MCF 10A (cell line): Measurements from ENCODE around the gene PSMF1. TPM values are rescaled to one million over a fixed set of nuclear protein-coding genes. Genes with fewer than 3 reads are reported as not detected.
A peak's percentile ranks its signal among the peaks of the same experiment; 100 is the strongest.

Experiments
- BruUV-seq: library from RNA; stranded (reverse); fragments of 400-500 nt; replicated peaks from 2 replicates; lab custom pipeline; 2021; lab: Mats Ljungman, UMichigan
- CTCF ChIA-PET: fragments of 300-600 bp; sonication (Branson Sonifier 250); formaldehyde crosslinking; extraction: SDS; loops from one replicate; lab custom pipeline; 2021; ENCODE audit warnings: antibody characterized with exemption, inconsistent platforms; lab: Yijun Ruan, JAX
- POLR2A ChIA-PET: fragments of 300-600, 350-650 bp; sonication (Branson Sonifier 250); formaldehyde crosslinking; extraction: SDS; loops from one replicate; lab custom pipeline; 2020; ENCODE audit warnings: antibody characterized with exemption, inconsistent platforms; lab: Yijun Ruan, JAX
- DNase-seq: peaks from one replicate; pipeline ENCODE4 v3.0.0-alpha.2; 2018; ENCODE audit not compliant: unreplicated experiment
- H3K27ac Mint-ChIP-seq: one replicate; pipeline ENCODE4 v1.8.0; 2022; ENCODE audit warnings: mild to moderate bottlenecking, low read depth, mixed read lengths; ENCODE audit not compliant: unreplicated experiment
- H3K27me3 Mint-ChIP-seq: one replicate; pipeline ENCODE4 v1.8.0; 2022; ENCODE audit warnings: mixed read lengths; ENCODE audit not compliant: insufficient read depth, unreplicated experiment
- H3K36me3 Mint-ChIP-seq: one replicate; pipeline ENCODE4 v1.8.0; 2022; ENCODE audit warnings: mild to moderate bottlenecking, moderate library complexity, mixed read lengths; ENCODE audit not compliant: insufficient read depth, unreplicated experiment
- H3K4me1 Mint-ChIP-seq: one replicate; pipeline ENCODE4 v1.8.0; 2022; ENCODE audit warnings: mixed read lengths; ENCODE audit not compliant: insufficient read depth, unreplicated experiment
- H3K4me3 Mint-ChIP-seq: one replicate; pipeline ENCODE4 v1.8.0; 2022; ENCODE audit warnings: mild to moderate bottlenecking, moderate library complexity, mixed read lengths; ENCODE audit not compliant: unreplicated experiment
- H3K9me3 Mint-ChIP-seq: one replicate; pipeline ENCODE4 v1.8.0; 2022; ENCODE audit warnings: mixed read lengths; ENCODE audit not compliant: unreplicated experiment
- intact Hi-C: fragments of 100-400 bp; cut with micrococcal nuclease; formaldehyde crosslinking; loops from 2 replicates; pipeline ENCODE4 v1.14.1; 2022
- total RNA-seq: library from RNA; stranded (reverse); gene quantifications from 2 replicates; pipeline ENCODE4 v1.2.3, GENCODE V29; 2022
- TF ChIP-seq, protein P1 (sequence below): fragments of 200-600 bp; IDR thresholded peaks from one replicate; pipeline ENCODE4 v1.8.0; 2022; ENCODE audit warnings: antibody characterized with exemption, mild to moderate bottlenecking; ENCODE audit not compliant: unreplicated experiment

Gene PSMF1
- total RNA-seq, 1 experiment from 2014 or later: 207 TPM

DNA sequence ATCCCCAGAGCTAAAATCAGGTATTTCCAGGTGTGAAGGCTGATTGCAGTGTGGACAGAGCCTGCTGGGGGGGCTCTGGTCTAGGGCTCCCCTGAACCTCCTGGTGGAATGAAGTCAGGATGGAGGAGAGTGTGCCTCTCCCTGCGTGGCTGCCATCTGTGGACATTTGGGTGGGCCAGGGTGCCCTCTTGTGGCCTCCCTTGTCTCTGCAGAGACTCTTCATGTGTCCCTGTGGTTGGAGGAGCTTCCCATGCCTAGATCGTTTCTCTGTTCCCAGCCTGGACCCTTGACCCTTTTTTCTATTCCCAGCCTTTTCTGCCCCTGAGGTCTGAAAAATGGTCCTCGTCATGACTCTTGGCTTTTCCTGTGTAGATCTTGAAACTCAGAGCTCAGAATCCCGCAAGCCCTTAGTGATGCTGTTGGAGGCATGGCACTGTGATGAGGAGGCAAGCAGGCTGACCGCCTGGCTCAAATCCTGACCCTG lies 9.9 kb upstream of the PSMF1 start:
- Mint-ChIP-seq H3K36me3 (no peaks in the 10 kb centered on the region), H3K9me3 (no peaks in the 10 kb centered on the region), H3K4me1 (peaks cover 4% of the 10 kb centered on the region), H3K27ac (no peak overlapping the region), H3K4me3 (no peak overlapping the region), H3K27me3 (no peaks in the 10 kb centered on the region)
- peak; percentile 62 for DNase-seq
- ChIA-PET POLR2A (interaction anchor here (0.8 to 1.4 kb wide), 2 partner anchors 9 kb away, joined by 3 to 4 read pairs; no protein-coding TSS in a partner anchor), CTCF (interaction anchor here (0.6 to 5.2 kb wide), 41 partner anchors 8 to 704 kb away, joined by 3 to 52 read pairs (median 4); partner anchors contain the start of gene PSMF1)
- intact Hi-C loops: loop anchor here (1.0 to 2.0 kb wide), 2 partner anchors 104 to 292 kb away; no protein-coding TSS in a partner anchor
- TF ChIP-seq, protein P1, sequence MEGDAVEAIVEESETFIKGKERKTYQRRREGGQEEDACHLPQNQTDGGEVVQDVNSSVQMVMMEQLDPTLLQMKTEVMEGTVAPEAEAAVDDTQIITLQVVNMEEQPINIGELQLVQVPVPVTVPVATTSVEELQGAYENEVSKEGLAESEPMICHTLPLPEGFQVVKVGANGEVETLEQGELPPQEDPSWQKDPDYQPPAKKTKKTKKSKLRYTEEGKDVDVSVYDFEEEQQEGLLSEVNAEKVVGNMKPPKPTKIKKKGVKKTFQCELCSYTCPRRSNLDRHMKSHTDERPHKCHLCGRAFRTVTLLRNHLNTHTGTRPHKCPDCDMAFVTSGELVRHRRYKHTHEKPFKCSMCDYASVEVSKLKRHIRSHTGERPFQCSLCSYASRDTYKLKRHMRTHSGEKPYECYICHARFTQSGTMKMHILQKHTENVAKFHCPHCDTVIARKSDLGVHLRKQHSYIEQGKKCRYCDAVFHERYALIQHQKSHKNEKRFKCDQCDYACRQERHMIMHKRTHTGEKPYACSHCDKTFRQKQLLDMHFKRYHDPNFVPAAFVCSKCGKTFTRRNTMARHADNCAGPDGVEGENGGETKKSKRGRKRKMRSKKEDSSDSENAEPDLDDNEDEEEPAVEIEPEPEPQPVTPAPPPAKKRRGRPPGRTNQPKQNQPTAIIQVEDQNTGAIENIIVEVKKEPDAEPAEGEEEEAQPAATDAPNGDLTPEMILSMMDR: peak; percentile 65
- no TSS peak for BruUV-seq

DNA sequence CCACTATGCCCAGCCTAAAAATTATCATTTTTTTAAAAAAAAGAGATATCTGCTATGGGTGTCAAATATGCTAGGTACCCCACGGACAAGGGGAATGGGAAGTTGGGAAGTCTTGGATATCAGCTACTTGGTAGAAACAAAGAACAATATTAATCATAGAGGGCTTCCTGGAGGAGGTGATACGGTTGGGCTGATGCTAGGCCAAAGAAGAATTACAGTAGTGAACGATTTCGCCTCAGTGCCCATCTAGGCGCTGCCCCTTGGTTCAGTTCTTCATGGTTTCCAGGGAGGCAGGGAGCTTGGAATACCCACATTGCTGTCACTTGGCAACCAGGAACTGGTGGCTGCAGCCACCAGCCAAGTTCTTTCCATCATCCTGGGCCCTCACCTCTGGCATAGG lies 5.5 kb upstream of the PSMF1 start:
- intact Hi-C loops: no loop called here
- ChIA-PET CTCF (interaction anchor here (1.4 kb wide), 1 partner anchor 156 kb away, joined by 4 read pairs; no protein-coding TSS in a partner anchor), POLR2A (no interaction called here)
- DNase-seq: no peak
- no peaks in the 10 kb centered on the region for H3K36me3 Mint-ChIP-seq
- no peak overlapping the region for H3K4me3 Mint-ChIP-seq
- peaks cover 10% of the 10 kb centered on the region for H3K4me1 Mint-ChIP-seq
- BruUV-seq: no TSS peak
- H3K9me3 Mint-ChIP-seq: no peaks in the 10 kb centered on the region
- H3K27ac Mint-ChIP-seq: no peak overlapping the region
- H3K27me3 Mint-ChIP-seq: no peaks in the 10 kb centered on the region
- TF ChIP-seq, protein P1: no peak

DNA sequence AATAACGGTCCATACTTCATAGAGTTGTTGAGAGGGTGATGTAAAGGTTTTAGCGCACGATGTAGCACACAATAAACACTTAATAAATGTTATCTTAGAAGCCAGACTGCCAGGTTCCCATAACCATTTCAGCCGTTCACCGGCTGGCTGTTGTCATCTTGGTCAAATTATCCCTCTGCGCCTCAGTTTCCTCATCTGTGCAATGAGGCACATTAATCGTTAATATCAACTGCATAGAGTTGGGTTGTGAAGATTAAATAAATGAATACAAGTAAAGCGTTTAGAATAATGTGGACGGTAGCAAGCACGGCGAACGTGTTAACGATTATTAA lies 432 bp upstream of the PSMF1 start:
- H3K4me3 Mint-ChIP-seq: peak overlapping the region; percentile 97
- POLR2A ChIA-PET: interaction anchor here (0.6 to 1.8 kb wide), 7 partner anchors 9 to 1352 kb away, joined by 3 to 5 read pairs (median 4); no protein-coding TSS in a partner anchor
- H3K27me3 Mint-ChIP-seq: no peaks in the 10 kb centered on the region
- H3K27ac Mint-ChIP-seq: peak overlapping the region; percentile 96
- TF ChIP-seq, protein P1: no peak
- CTCF ChIA-PET: interaction anchor here (1.4 to 1.6 kb wide), 3 partner anchors 10 to 95 kb away, joined by 5 to 8 read pairs (median 5); no protein-coding TSS in a partner anchor
- no peaks in the 10 kb centered on the region for H3K9me3 Mint-ChIP-seq
- H3K36me3 Mint-ChIP-seq: peaks cover 12% of the 10 kb centered on the region
- DNase-seq: no peak
- H3K4me1 Mint-ChIP-seq: peaks cover 42% of the 10 kb centered on the region
- BruUV-seq: TSS peak; percentile 87
- intact Hi-C loops: no loop called here

DNA sequence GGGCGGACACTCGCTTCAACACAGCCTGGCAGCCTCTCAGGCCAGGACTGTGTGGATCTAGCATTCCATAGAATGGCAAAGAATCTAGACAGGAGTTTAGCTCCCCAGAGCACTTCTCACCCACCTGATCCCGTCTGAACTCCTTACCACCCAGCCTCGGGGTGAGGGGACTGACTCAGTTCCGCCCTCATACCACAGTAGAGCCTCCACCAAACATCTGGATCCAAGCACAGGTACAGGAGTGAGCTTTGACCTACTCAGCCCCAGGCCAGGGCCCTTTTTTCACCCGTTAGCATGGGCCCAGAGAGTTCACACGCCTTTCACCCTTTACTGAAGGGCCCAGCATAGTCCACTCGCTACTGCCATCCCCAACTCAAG lies 715 bp downstream of the PSMF1 start:
- BruUV-seq: no TSS peak
- no peak for DNase-seq
- Mint-ChIP-seq H3K4me1 (peaks cover 45% of the 10 kb centered on the region), H3K27ac (peak overlapping the region; percentile 96), H3K9me3 (no peaks in the 10 kb centered on the region), H3K27me3 (no peaks in the 10 kb centered on the region), H3K36me3 (peaks cover 12% of the 10 kb centered on the region), H3K4me3 (peak overlapping the region; percentile 97)
- ChIA-PET POLR2A (interaction anchor here (0.6 to 2.0 kb wide), 16 partner anchors 13 to 756 kb away, joined by 3 to 7 read pairs (median 4); partner anchors contain the start of genes FAM110A and SDCBP2), CTCF (interaction anchor here (0.6 to 3.8 kb wide), 4 partner anchors 11 to 906 kb away, joined by 3 to 28 read pairs (median 4); no protein-coding TSS in a partner anchor)
- TF ChIP-seq, protein P1: no peak
- intact Hi-C loops: no loop called here
